ENCODE results near the gene NACC2. TPM values are rescaled to one million over a fixed set of nuclear protein-coding genes. Genes with fewer than 3 reads are reported as not detected.

The NACC2 gene
- total and polyA plus RNA-seq, 8 donors, result 4.1 to 69.2 (median 10.0) TPM

DNA sequence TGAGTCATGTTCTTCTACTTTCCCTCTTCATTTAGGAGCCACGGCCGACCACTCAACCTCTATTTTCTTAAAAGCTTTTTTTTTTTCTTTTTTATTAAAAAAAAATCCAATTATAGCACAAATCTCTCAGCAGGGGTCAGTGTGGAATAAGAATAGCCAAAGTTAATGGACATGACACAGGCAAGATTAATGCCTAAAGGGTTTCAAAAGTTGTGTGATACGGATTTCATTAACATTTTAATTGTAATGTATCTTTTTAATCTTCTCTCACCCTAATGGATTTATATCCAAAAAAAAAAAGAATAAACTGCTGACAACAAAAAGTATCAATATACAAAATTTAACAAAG is 5.4 kb downstream of the NACC2 start:
- H3K9me3 ChIP-seq, result no peaks in the 10 kb centered on the region
- intact Hi-C loops (cut with DNase I; ENCODE audit: low total_unique reads), result no loop called here
- no peak overlapping the region for H3K4me3 ChIP-seq
- peaks cover 0 to 7% (median 2%) of the 10 kb centered on the region in 4 donors for H3K36me3 ChIP-seq
- no peaks in the 10 kb centered on the region for H3K27me3 ChIP-seq
- DNase-seq, result peak in 1 of 2 donors; percentile 54
- no peak for TF ChIP-seq POLR2A (IDR thresholded peaks at IDR 0.05)
- TF ChIP-seq, protein P1, sequence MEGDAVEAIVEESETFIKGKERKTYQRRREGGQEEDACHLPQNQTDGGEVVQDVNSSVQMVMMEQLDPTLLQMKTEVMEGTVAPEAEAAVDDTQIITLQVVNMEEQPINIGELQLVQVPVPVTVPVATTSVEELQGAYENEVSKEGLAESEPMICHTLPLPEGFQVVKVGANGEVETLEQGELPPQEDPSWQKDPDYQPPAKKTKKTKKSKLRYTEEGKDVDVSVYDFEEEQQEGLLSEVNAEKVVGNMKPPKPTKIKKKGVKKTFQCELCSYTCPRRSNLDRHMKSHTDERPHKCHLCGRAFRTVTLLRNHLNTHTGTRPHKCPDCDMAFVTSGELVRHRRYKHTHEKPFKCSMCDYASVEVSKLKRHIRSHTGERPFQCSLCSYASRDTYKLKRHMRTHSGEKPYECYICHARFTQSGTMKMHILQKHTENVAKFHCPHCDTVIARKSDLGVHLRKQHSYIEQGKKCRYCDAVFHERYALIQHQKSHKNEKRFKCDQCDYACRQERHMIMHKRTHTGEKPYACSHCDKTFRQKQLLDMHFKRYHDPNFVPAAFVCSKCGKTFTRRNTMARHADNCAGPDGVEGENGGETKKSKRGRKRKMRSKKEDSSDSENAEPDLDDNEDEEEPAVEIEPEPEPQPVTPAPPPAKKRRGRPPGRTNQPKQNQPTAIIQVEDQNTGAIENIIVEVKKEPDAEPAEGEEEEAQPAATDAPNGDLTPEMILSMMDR (IDR thresholded peaks at IDR 0.05), result peak in 1 of 7 experiments; percentile 12
- peak overlapping the region in 4 of 5 donors; percentile 59 to 96 (median 94) for H3K27ac ChIP-seq
- peaks cover 85 to 96% (median 88%) of the 10 kb centered on the region in 4 donors for H3K4me1 ChIP-seq
- 15 to 24% (median 20%) methylated on average over 3 of the region's 3 CpGs for WGBS, 5 donors

DNA sequence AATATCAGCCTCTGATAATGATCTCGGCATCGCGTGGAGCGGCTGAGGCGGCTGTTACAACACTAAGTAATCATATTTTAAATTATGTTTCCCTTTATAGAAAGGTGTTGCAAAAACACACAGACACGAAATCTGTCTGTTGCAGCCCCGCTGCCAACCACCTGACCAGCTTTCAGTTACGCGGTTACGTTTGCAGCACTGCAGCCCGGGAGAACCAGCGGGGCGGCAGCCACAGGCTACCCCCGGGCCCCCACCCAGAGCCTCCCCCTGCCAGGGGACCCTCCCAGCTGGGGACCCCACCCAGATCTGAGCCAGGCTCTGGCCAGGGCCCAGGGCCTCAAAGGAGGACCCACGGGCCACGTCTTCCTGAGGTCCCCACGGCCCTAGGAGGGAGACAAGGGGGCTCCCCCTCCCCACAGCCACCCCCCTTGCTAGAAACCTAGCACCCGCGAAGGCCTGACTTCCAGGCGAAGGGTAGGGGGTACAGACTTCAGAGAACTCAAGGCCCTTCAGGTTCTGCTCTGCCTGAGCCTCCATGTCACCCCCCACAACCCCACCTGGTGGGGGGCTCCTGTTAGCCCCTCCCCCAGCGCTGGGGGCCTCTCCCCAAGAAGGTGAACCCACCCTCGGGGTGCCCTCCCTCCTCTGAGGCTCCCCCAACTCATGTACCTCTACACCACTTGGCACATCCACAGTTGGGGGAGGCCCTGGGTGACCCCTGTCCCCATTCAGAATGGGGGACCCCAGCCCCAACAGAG is 6.0 kb downstream of the NACC2 start:
- DNase-seq, result peak in 1 of 2 donors; percentile 30
- Histone ChIP-seq H3K27me3 (no peaks in the 10 kb centered on the region), H3K4me1 (peaks cover 84 to 99% (median 91%) of the 10 kb centered on the region in 4 donors), H3K27ac (peak overlapping the region in 4 of 5 donors; percentile 28 to 96 (median 94)), H3K4me3 (peak overlapping the region in 3 of 4 donors; percentile 17 to 22 (median 20)), H3K36me3 (peaks cover 0 to 7% (median 2%) of the 10 kb centered on the region in 4 donors), H3K9me3 (no peaks in the 10 kb centered on the region)
- TF ChIP-seq EP300 (IDR thresholded peaks at IDR 0.05), result no peak
- TF ChIP-seq, protein P1 (IDR thresholded peaks at IDR 0.05), result no peak
- WGBS, 5 donors, result 34 to 52% (median 40%) methylated on average over 16 to 22 of the region's 22 CpGs
- intact Hi-C loops (cut with DNase I; ENCODE audit: low total_unique reads), result no loop called here

DNA sequence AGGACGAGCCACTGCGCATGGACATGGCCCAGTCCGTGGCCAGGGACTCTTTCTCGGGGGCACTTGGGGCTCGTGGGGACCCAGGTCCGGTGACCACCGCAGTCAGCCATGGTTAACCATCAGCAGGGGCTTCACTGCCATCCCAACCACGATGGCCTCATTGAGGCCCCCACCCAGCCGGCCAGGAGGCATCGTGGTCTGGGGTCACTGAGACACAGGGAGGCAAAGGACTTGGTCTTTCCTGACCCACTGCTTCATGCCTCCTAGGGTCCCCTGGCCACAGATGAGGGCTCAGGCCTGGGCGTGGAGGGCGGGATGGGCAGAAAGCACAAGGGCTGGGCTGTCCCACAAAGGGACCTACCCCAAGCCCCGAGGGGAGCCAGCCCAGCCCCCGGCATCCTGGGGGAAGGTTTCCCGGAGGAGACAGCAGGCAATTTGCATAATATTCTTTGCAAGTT is 6.6 kb downstream of the NACC2 start:
- TF ChIP-seq, protein P1 (IDR thresholded peaks at IDR 0.05), result no peak
- no peak for TF ChIP-seq POLR2A (IDR thresholded peaks at IDR 0.05)
- no peaks in the 10 kb centered on the region for H3K9me3 ChIP-seq
- intact Hi-C loops (cut with DNase I; ENCODE audit: low total_unique reads), result no loop called here
- H3K36me3 ChIP-seq, result peaks cover 0 to 12% (median 5%) of the 10 kb centered on the region in 4 donors
- H3K4me3 ChIP-seq, result peak overlapping the region in 2 of 4 donors; percentile 20 to 22
- peak overlapping the region in 3 of 5 donors; percentile 27 to 96 (median 95) for H3K27ac ChIP-seq
- no peaks in the 10 kb centered on the region for H3K27me3 ChIP-seq
- 64 to 74% (median 73%) methylated on average over 9 to 15 of the region's 15 CpGs for WGBS, 5 donors
- no peak for DNase-seq
- peaks cover 78 to 99% (median 88%) of the 10 kb centered on the region in 4 donors for H3K4me1 ChIP-seq

DNA sequence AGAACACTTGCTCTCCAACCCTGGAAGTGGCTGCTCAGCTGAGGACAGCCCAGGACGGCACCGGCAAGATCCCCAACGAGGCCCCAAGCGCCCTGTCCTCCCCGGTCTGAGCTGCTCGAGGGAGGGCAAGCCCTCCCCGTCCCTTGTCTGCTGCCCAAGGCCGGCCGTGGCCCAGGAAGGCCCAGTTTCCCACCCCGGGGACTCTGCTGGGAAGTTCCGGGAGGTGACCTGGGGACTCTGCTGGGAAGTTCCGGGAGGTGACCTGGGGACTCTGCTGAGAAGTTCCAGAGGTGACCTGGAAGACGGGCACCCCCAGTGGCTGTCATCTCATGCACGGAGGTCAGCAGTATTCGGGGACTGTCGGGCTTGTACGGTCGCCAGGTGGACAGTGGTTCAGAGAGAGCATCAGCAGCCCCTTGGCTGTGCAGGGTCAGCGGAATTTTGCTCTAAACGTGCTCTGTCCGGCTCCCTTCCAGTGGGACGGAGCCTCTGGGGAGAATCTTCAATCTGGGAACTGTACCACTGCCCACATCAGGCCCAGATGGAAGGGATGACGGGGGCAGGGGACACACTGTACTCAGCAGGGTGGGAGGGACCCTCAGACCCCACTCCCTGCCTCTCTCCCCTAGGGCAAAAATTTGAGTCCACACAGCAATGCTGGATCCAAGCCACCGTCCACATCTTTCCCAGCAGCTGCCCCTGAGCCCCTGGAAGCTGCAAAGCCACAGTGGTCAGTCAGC is 7.2 kb downstream of the NACC2 start:
- TF ChIP-seq EP300 (IDR thresholded peaks at IDR 0.05), result no peak
- TF ChIP-seq, protein P1 (IDR thresholded peaks at IDR 0.05), result no peak
- peaks cover 0 to 17% (median 8%) of the 10 kb centered on the region in 4 donors for H3K36me3 ChIP-seq
- H3K27me3 ChIP-seq, result no peaks in the 10 kb centered on the region
- no peak overlapping the region for H3K4me3 ChIP-seq
- peak in 1 of 2 donors; percentile 3 for DNase-seq
- H3K9me3 ChIP-seq, result no peaks in the 10 kb centered on the region
- H3K4me1 ChIP-seq, result peaks cover 75 to 99% (median 88%) of the 10 kb centered on the region in 4 donors
- peak overlapping the region in 4 of 5 donors; percentile 27 to 96 (median 67) for H3K27ac ChIP-seq
- intact Hi-C loops (cut with DNase I; ENCODE audit: low total_unique reads), result no loop called here
- 69 to 82% (median 80%) methylated on average over 23 to 24 of the region's 24 CpGs for WGBS, 5 donors
